Neural cell (in vitro differentiated cells): ENCODE measurements around the gene ITGA11. TPM values are rescaled to one million over a fixed set of nuclear protein-coding genes. Genes with fewer than 3 reads are reported as not detected.

Experiments
- H2AFZ ChIP-seq: fragments of 200-600, 300-800 bp; sonication (generic), shearing (Covaris generic); 2 replicates; pipeline ENCODE4 v1.6.0; 2014; ENCODE audit warnings: low read depth, mild to moderate bottlenecking, antibody characterized with exemption, low read length, moderate library complexity
- H3F3A ChIP-seq: fragments of 200-600 bp; shearing (Covaris generic); 2 replicates; pipeline ENCODE4 v1.6.1; 2016; ENCODE audit warnings: mild to moderate bottlenecking, moderate library complexity, mixed read lengths, antibody characterized with exemption, low read length; ENCODE audit not compliant: insufficient read depth, poor library complexity, severe bottlenecking
- H3K27ac ChIP-seq: fragments of 200-600, 300-800 bp; sonication (generic), shearing (Covaris generic); 2 replicates; pipeline ENCODE4 v1.5.1; 2014; ENCODE audit warnings: mild to moderate bottlenecking, low read length, moderate library complexity
- H3K27me3 ChIP-seq: fragments of 300-800, 200-600 bp; sonication (generic), shearing (Covaris generic); 2 replicates; pipeline ENCODE4 v1.6.0; 2014; ENCODE audit warnings: mild to moderate bottlenecking, low read depth, low read length, moderate library complexity; ENCODE audit not compliant: insufficient read depth
- H3K36me3 ChIP-seq: fragments of 300-800, 200-600 bp; sonication (generic), shearing (Covaris generic); 2 replicates; pipeline ENCODE4 v1.5.1; 2014; ENCODE audit warnings: mild to moderate bottlenecking, antibody characterized with exemption, low read length, moderate library complexity; ENCODE audit not compliant: insufficient read depth
- H3K4me2 ChIP-seq: fragments of 300-800, 200-600 bp; sonication (generic), shearing (Covaris generic); 2 replicates; pipeline ENCODE4 v1.6.0; 2014; ENCODE audit warnings: mild to moderate bottlenecking, low read length
- H3K4me3 ChIP-seq: fragments of 300-800, 200-600 bp; sonication (generic), shearing (Covaris generic); 2 replicates; pipeline ENCODE4 v1.5.1; 2014; ENCODE audit warnings: mild to moderate bottlenecking, low read length, moderate library complexity
- H3K79me2 ChIP-seq: fragments of 200-600 bp; shearing (Covaris generic); replicated peaks from 2 replicates; pipeline ENCODE4 v1.6.0; 2014; ENCODE audit warnings: mild to moderate bottlenecking, low read length, moderate library complexity; ENCODE audit not compliant: insufficient read depth
- H3K9ac ChIP-seq: fragments of 300-800, 200-600 bp; sonication (generic), shearing (Covaris generic); 2 replicates; pipeline ENCODE4 v1.6.1; 2016; ENCODE audit warnings: mild to moderate bottlenecking, low read length, mixed read lengths
- H3K9me2 ChIP-seq: fragments of 200-600 bp; shearing (Covaris generic); 2 replicates; pipeline ENCODE4 v1.6.1; 2016; ENCODE audit warnings: mild to moderate bottlenecking, low read length, mixed read lengths; ENCODE audit not compliant: insufficient read depth
- H3K9me3 ChIP-seq: fragments of 200-600, 300-800 bp; sonication (generic), shearing (Covaris generic); 2 replicates; pipeline ENCODE4 v1.6.1; 2016; ENCODE audit warnings: mild to moderate bottlenecking, mixed run types, low read length, moderate library complexity, mixed read lengths
- H4K20me1 ChIP-seq: fragments of 200-600 bp; shearing (Covaris generic); 2 replicates; pipeline ENCODE4 v1.6.1; 2016; ENCODE audit warnings: mild to moderate bottlenecking, mixed run types; ENCODE audit not compliant: insufficient read depth
- EP300 ChIP-seq: fragments of 450-650 bp; conservative IDR thresholded peaks from 2 replicates; pipeline ENCODE4 v1.6.1; 2014; ENCODE audit warnings: antibody characterized with exemption, mild to moderate bottlenecking, moderate library complexity; ENCODE audit not compliant: poor library complexity, severe bottlenecking
- EZH2 ChIP-seq: fragments of 200-600, 300-800 bp; shearing (Covaris generic), sonication (generic); IDR thresholded peaks from 2 replicates; pipeline ENCODE4 v1.6.1; 2014; ENCODE audit warnings: antibody characterized with exemption, low read length, borderline replicate concordance, mild to moderate bottlenecking; ENCODE audit not compliant: insufficient read depth, poor library complexity, severe bottlenecking
- MXI1 ChIP-seq: fragments of 450-650 bp; conservative IDR thresholded peaks from 2 replicates; pipeline ENCODE4 v1.6.1; 2014; ENCODE audit warnings: antibody characterized with exemption, mild to moderate bottlenecking; ENCODE audit not compliant: poor library complexity, severe bottlenecking
- POLR2AphosphoS5 ChIP-seq: IDR thresholded peaks from 2 replicates; pipeline ENCODE4 v1.6.1; 2012
- RAD21 ChIP-seq: fragments of 450-650 bp; conservative IDR thresholded peaks from 2 replicates; pipeline ENCODE4 v1.6.1; 2014; ENCODE audit warnings: antibody characterized with exemption, mild to moderate bottlenecking, moderate library complexity
- SMC3 ChIP-seq: fragments of 450-650 bp; conservative IDR thresholded peaks from 2 replicates; pipeline ENCODE4 v1.6.1; 2014; ENCODE audit warnings: antibody characterized with exemption, mild to moderate bottlenecking, moderate library complexity; ENCODE audit not compliant: poor library complexity
- TAF1 ChIP-seq: IDR thresholded peaks from 2 replicates; pipeline ENCODE4 v1.6.1; 2012; ENCODE audit warnings: low read depth
- polyA plus RNA-seq: library from polyadenylated mRNA; depleted of rRNA; stranded (reverse); fragments of >200 nt; gene quantifications from 2 replicates; pipeline ENCODE4 v1.2.3, GENCODE V29; 2014
- TF ChIP-seq, protein P1 (sequence below): IDR thresholded peaks from 2 replicates; pipeline ENCODE4 v1.6.1; 2012; ENCODE audit warnings: borderline replicate concordance
- TF ChIP-seq, protein P2 (sequence below): fragments of 450-650 bp; IDR thresholded peaks from 2 replicates; pipeline ENCODE4 v1.5.1; 2014; ENCODE audit warnings: antibody characterized with exemption, mild to moderate bottlenecking, moderate library complexity; ENCODE audit not compliant: poor library complexity, severe bottlenecking

Gene ITGA11
- polyA plus RNA-seq, 1 donor from 2014 or later = not detected

DNA sequence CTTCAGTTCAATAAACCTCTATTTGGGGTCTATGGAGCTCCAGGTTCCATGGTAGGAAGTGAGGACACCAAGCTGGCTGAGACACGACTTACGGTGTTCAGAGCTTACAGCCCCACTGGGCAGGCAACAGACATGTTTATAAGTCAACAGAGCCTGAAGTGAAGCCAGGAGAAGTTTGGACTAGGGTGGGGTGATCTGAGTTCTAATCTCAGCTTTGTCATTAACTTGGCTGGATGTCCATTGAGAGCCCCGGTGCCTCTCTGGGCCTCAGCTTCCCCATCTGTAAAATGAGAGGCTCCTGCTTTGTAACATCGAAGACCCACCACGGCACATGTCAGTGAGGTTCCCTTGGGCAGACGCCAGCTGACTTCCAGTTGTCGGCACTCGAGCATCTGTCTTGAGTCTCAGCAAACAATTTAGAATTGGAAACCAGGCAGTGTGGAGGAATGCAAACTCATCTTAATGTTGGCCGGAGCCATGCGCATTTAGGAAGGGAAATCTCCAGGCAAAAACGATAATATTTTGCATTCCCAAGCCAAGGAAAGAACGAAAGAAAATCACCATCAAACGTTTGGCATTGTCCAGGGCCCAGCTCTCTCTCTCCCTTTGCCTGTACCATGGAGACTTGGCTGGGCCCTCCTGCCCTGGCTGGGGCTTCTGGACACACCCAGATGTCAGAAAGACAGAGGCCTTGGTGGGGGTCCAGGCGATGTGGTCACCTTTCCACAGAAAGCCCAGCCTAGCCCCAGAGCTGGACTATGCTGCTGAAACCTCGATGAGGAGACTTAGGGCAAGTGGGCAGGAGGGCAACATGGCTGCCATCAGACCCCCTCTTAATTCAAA, 18.4 kb downstream of the ITGA11 start:
- Histone ChIP-seq H3K79me2 (no peaks in the 10 kb centered on the region), H3K27me3 (no peaks in the 10 kb centered on the region), H3K9me3 (no peaks in the 10 kb centered on the region), H3K9ac (no peak overlapping the region), H3F3A (no peaks in the 10 kb centered on the region), H3K9me2 (no peaks in the 10 kb centered on the region), H3K27ac (no peak overlapping the region), H4K20me1 (no peaks in the 10 kb centered on the region), H3K36me3 (no peaks in the 10 kb centered on the region), H2AFZ (no peak overlapping the region), H3K4me2 (no peak overlapping the region), H3K4me3 (no peak overlapping the region)
- TF ChIP-seq, protein P1, sequence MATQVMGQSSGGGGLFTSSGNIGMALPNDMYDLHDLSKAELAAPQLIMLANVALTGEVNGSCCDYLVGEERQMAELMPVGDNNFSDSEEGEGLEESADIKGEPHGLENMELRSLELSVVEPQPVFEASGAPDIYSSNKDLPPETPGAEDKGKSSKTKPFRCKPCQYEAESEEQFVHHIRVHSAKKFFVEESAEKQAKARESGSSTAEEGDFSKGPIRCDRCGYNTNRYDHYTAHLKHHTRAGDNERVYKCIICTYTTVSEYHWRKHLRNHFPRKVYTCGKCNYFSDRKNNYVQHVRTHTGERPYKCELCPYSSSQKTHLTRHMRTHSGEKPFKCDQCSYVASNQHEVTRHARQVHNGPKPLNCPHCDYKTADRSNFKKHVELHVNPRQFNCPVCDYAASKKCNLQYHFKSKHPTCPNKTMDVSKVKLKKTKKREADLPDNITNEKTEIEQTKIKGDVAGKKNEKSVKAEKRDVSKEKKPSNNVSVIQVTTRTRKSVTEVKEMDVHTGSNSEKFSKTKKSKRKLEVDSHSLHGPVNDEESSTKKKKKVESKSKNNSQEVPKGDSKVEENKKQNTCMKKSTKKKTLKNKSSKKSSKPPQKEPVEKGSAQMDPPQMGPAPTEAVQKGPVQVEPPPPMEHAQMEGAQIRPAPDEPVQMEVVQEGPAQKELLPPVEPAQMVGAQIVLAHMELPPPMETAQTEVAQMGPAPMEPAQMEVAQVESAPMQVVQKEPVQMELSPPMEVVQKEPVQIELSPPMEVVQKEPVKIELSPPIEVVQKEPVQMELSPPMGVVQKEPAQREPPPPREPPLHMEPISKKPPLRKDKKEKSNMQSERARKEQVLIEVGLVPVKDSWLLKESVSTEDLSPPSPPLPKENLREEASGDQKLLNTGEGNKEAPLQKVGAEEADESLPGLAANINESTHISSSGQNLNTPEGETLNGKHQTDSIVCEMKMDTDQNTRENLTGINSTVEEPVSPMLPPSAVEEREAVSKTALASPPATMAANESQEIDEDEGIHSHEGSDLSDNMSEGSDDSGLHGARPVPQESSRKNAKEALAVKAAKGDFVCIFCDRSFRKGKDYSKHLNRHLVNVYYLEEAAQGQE = no peak
- TF ChIP-seq EZH2 (no peak), MXI1 (no peak), SMC3 (no peak), POLR2AphosphoS5 (no peak), TAF1 (no peak), RAD21 (no peak), EP300 (no peak)
- TF ChIP-seq, protein P2, sequence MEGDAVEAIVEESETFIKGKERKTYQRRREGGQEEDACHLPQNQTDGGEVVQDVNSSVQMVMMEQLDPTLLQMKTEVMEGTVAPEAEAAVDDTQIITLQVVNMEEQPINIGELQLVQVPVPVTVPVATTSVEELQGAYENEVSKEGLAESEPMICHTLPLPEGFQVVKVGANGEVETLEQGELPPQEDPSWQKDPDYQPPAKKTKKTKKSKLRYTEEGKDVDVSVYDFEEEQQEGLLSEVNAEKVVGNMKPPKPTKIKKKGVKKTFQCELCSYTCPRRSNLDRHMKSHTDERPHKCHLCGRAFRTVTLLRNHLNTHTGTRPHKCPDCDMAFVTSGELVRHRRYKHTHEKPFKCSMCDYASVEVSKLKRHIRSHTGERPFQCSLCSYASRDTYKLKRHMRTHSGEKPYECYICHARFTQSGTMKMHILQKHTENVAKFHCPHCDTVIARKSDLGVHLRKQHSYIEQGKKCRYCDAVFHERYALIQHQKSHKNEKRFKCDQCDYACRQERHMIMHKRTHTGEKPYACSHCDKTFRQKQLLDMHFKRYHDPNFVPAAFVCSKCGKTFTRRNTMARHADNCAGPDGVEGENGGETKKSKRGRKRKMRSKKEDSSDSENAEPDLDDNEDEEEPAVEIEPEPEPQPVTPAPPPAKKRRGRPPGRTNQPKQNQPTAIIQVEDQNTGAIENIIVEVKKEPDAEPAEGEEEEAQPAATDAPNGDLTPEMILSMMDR = no peak

DNA sequence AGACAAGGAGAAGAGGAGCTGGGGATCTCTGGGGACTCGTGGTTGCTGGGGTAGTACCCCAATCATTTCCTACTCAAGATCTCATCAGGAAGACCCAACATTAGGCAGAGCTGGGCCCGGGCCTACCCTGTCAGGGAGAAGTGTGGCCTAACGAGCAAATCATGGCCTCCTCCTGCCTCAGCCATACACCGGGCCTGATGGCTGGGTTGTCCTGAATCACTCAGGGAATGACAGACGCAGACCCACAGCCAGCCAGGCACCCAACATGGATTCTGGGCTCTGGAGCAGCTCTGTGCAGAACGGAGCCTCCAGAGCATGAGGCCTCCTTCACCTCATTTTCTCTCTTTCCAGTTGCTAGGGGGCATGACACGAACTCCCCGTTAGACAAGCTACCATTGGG, 19.7 kb downstream of the ITGA11 start:
- Histone ChIP-seq H3K27me3 (no peaks in the 10 kb centered on the region), H3K9ac (no peak overlapping the region), H3K27ac (no peak overlapping the region), H3K79me2 (no peaks in the 10 kb centered on the region), H3K9me3 (no peaks in the 10 kb centered on the region), H2AFZ (no peak overlapping the region), H3K36me3 (no peaks in the 10 kb centered on the region), H3F3A (no peaks in the 10 kb centered on the region), H4K20me1 (no peaks in the 10 kb centered on the region), H3K4me3 (no peak overlapping the region), H3K9me2 (no peaks in the 10 kb centered on the region), H3K4me2 (no peak overlapping the region)
- TF ChIP-seq EP300 = no peak
- TF ChIP-seq EZH2 = no peak
- TF ChIP-seq RAD21 = no peak
- TF ChIP-seq, protein P2 = no peak
